Activated CD8-positive, alpha-beta T cell treated with anti-CD3 and anti-CD28 coated beads for 36 hours (primary cell): ENCODE data around the gene LGALS9. TPM values are rescaled to one million over a fixed set of nuclear protein-coding genes. Genes with fewer than 3 reads are reported as not detected.

Experiments
- ATAC-seq: fragments of 200-7000 bp; cut with Tn5 transposase; one replicate; pipeline ENCODE4 v1.10.0; 2021; ENCODE audit warnings: mild to moderate bottlenecking, moderate library complexity
- CTCF ChIA-PET: fragments of 350-600 bp; sonication (Branson Sonifier 250); formaldehyde crosslinking; loops from one replicate; lab custom pipeline; 2021; ENCODE audit warnings: antibody characterized with exemption; lab: Charles Lee
- POLR2A ChIA-PET: fragments of 350-600 bp; sonication (Branson Sonifier 250); formaldehyde crosslinking; loops from one replicate; lab custom pipeline; 2021; ENCODE audit warnings: antibody characterized with exemption; lab: Charles Lee
- DNase-seq: peaks from one replicate; pipeline ENCODE4 v3.0.0-alpha.2; 2020
- H3K27ac Mint-ChIP-seq: one replicate; pipeline ENCODE4 v1.8.0; 2021; ENCODE audit warnings: mild to moderate bottlenecking, mixed read lengths
- H3K27me3 Mint-ChIP-seq: one replicate; pipeline ENCODE4 v1.8.0; 2021; ENCODE audit warnings: mixed read lengths
- H3K36me3 Mint-ChIP-seq: one replicate; pipeline ENCODE4 v1.8.0; 2021; ENCODE audit warnings: low read depth, mixed read lengths
- H3K4me1 Mint-ChIP-seq: one replicate; pipeline ENCODE4 v1.8.0; 2021; ENCODE audit warnings: low read depth, mixed read lengths
- H3K4me3 Mint-ChIP-seq: one replicate; pipeline ENCODE4 v1.8.0; 2021; ENCODE audit warnings: mild to moderate bottlenecking, moderate library complexity, mixed read lengths
- H3K9me3 Mint-ChIP-seq: one replicate; pipeline ENCODE4 v1.8.0; 2021; ENCODE audit warnings: mixed read lengths
- intact Hi-C: fragments of 100-400 bp; cut with micrococcal nuclease; formaldehyde crosslinking; loops from one replicate; pipeline ENCODE4 v1.10.0; 2022
- total RNA-seq, 2 experiments: library from RNA; stranded (reverse); gene quantifications; one replicate each; pipeline ENCODE4 v1.2.3, GENCODE V29; 2021
- TF ChIP-seq, protein P1 (sequence below): fragments of 200-600 bp; IDR thresholded peaks from one replicate; pipeline ENCODE4 v1.8.0; 2022; ENCODE audit warnings: antibody characterized with exemption, mild to moderate bottlenecking

Gene LGALS9
- 10 to 100 TPM; 17.3 to 18.4 TPM for total RNA-seq

DNA sequence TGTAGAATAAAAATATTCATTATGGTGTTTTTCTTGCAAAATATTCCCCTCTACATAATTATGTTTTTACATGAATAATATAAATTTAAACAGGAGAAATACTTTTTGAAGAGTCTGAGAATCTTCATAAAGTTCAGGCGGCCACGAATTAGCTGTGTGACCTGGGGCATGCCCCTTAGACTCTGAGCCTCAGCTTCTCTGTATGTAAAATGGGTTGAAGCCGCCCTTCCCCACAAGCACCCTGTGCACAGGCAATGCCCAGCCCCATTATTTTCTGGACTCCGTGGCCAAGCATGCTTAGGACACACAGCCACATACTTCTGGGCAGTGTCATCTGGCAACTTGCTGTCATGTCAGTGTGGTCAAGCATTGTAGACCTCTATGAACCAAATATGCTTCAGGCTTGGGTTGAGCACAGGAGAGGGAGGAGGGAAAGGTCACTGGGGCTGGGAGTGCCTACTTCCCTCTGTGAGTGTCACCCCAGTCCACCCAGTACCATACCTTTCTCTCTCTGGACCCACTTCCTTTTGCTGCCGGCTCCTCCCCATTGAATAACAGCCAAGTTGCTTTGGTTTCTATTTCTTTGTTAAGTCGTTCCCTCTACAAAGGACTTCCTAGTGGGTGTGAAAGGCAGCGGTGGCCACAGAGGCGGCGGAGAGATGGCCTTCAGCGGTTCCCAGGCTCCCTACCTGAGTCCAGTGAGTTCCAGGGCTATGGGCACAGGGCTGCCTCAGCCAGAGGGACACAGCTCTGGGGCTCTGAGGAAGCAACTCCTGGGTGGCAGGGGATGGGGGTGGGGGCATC is at the start of gene LGALS9:
TSS of gene LGALS9 (plus strand) at position 582 of the 804 bp plus-strand sequence. CDS start at position 660, 78 bp downstream.
- CTCF ChIA-PET: interaction anchor here (1.0 to 4.3 kb wide), 4 partner anchors 20 to 28 kb away, joined by 3 to 18 read pairs (median 8); no protein-coding TSS in a partner anchor
- Mint-ChIP-seq H3K9me3 (no peaks in the 10 kb centered on the region), H3K4me3 (peak within 1 kb of the TSS; percentile 60), H3K4me1 (peaks cover 27% of the 10 kb centered on the region), H3K27ac (peak within 1 kb of the TSS; percentile 79), H3K27me3 (no peaks in the 10 kb centered on the region), H3K36me3 (peaks cover 5% of the 10 kb centered on the region)
- intact Hi-C loops: no loop called here
- TF ChIP-seq, protein P1, sequence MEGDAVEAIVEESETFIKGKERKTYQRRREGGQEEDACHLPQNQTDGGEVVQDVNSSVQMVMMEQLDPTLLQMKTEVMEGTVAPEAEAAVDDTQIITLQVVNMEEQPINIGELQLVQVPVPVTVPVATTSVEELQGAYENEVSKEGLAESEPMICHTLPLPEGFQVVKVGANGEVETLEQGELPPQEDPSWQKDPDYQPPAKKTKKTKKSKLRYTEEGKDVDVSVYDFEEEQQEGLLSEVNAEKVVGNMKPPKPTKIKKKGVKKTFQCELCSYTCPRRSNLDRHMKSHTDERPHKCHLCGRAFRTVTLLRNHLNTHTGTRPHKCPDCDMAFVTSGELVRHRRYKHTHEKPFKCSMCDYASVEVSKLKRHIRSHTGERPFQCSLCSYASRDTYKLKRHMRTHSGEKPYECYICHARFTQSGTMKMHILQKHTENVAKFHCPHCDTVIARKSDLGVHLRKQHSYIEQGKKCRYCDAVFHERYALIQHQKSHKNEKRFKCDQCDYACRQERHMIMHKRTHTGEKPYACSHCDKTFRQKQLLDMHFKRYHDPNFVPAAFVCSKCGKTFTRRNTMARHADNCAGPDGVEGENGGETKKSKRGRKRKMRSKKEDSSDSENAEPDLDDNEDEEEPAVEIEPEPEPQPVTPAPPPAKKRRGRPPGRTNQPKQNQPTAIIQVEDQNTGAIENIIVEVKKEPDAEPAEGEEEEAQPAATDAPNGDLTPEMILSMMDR: no peak
- peak; percentile 79 for ATAC-seq
- DNase-seq: peak; percentile 48
- POLR2A ChIA-PET: interaction anchor here (1.0 to 1.2 kb wide), 2 partner anchors 9 to 337 kb away, joined by 3 read pairs; partner anchors contain the start of gene WSB1

DNA sequence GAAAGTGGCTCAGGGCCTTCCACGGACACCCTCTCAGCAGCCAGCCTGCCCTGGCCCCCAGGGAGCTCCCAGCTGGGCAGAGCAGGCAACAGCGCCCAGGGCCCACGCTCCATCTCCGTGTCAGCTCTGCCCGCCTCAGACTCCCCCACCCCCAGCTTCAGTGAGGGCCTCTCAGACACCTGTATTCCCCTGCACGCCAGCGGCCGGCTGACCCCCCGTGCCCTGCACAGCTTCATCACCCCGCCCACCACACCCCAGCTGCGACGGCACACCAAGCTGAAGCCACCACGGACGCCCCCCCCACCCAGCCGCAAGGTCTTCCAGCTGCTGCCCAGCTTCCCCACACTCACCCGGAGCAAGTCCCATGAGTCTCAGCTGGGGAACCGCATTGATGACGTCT is 48.3 kb upstream of the LGALS9 start:
- ATAC-seq: no peak
- ChIA-PET CTCF (interaction anchor here (0.8 kb wide), 1 partner anchor 17 kb away, joined by 3 read pairs; no protein-coding TSS in a partner anchor), POLR2A (interaction anchor here (0.9 kb wide), 1 partner anchor 111 kb away, joined by 3 read pairs; no protein-coding TSS in a partner anchor)
- Mint-ChIP-seq H3K4me3 (no peak overlapping the region), H3K27ac (no peak overlapping the region), H3K4me1 (peaks cover 30% of the 10 kb centered on the region), H3K36me3 (peaks cover 27% of the 10 kb centered on the region), H3K9me3 (no peaks in the 10 kb centered on the region), H3K27me3 (no peaks in the 10 kb centered on the region)
- TF ChIP-seq, protein P1: no peak
- intact Hi-C loops: no loop called here
- DNase-seq: no peak

DNA sequence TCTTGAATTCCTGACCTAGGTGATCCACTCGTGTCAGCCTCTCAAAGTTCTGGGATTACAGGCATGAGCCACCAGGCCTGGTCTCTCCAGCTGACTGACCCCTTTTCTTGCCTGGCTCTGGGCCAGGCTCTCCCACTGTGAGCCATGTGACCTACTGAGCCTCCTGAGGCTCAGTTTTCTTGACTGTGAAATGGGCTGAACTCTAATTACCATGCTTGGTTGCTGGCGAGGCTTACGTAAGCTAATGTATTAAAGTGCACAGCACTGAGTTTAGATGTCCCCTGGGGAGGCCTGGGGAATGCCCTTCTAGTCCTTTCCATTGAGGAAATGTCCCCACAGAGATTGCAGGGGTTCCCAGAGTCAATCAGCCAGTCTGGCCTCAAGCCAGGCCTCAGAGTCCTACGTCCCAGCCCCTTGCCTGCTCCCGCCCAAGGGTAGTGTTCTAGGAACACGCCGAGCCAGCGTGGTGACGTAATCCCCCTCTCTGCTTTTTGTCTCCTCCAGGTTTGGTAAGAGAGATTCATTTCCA is 45.8 kb upstream of the LGALS9 start:
- Mint-ChIP-seq H3K27ac (no peak overlapping the region), H3K36me3 (peaks cover 20% of the 10 kb centered on the region)
- CTCF ChIA-PET: interaction anchor here (1.0 to 1.8 kb wide), 2 partner anchors 15 to 205 kb away, joined by 3 to 6 read pairs; no protein-coding TSS in a partner anchor

DNA sequence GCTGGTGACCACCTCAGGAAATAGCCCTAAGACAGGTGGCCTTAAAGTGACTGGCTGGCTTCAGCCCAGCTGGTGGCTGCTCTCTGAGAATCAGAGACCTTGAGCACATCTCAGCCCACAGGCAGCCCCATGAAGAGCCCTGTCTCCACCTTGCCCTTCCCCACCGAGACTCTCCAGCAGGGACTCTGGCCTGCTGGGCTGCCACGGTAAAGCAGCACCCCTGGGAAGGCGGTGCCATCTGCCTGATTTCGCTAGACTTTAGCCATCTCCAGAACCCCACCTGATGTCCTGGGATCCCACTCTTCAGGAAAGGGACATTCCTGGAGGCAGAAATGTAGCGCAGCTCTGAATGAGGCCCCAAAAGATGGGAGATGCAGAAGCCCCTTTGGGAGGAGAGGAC is 45.2 kb upstream of the LGALS9 start:
- TF ChIP-seq, protein P1: no peak
- Mint-ChIP-seq H3K27me3 (no peaks in the 10 kb centered on the region), H3K4me3 (no peak overlapping the region), H3K4me1 (peaks cover 4% of the 10 kb centered on the region), H3K9me3 (no peaks in the 10 kb centered on the region), H3K27ac (no peak overlapping the region), H3K36me3 (peaks cover 20% of the 10 kb centered on the region)
- DNase-seq (no peak), ATAC-seq (no peak)
- ChIA-PET POLR2A (no interaction called here), CTCF (interaction anchor here (1.0 to 5.2 kb wide), 2 partner anchors 16 to 206 kb away, joined by 3 to 43 read pairs; no protein-coding TSS in a partner anchor)
- intact Hi-C loops: no loop called here

More for the DNA sequence above, 45.8 kb upstream of the LGALS9 start:
- H3K4me1 Mint-ChIP-seq: peaks cover 7% of the 10 kb centered on the region
- ATAC-seq: no peak
- no peak overlapping the region for H3K4me3 Mint-ChIP-seq
- no peaks in the 10 kb centered on the region for H3K27me3 Mint-ChIP-seq
- H3K9me3 Mint-ChIP-seq: no peaks in the 10 kb centered on the region
- TF ChIP-seq, protein P1: no peak
- DNase-seq: no peak
- intact Hi-C loops: no loop called here
- POLR2A ChIA-PET: no interaction called here
